GM12875 (cell line): Measurements from ENCODE around the gene AKT3.

ENCODE experiments used
- H3K4me3 ChIP-seq: one replicate; pipeline ENCODE4 v1.5.1; 2011; ENCODE audit warnings: low read depth, low read length, control low read depth
- TF ChIP-seq, protein P1 (sequence below): IDR thresholded peaks from 2 replicates; pipeline ENCODE4 v1.5.1; 2011; ENCODE audit warnings: low read depth, mild to moderate bottlenecking, control low read depth, inconsistent platforms, low read length, moderate library complexity, borderline replicate concordance; ENCODE audit not compliant: insufficient read depth

The AKT3 gene

DNA sequence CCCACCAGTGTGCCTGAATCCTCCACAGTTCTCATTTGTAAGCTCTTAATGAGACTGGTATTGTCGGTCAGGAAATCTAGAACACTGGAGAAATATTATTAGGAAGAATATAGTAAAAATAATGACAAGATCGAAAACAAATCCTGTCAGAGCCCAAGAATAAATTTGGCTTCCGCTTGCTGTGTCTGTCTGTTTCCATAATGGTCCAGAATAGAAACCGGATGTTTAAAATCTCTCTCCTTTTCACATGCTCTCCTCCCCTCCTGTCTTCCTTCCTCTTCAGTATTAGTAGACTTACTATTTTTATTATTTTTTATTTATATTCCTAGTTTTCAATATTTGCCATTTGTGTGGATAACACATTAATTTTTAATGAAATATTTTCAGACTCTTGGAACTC is 406.5 kb downstream of the AKT3 start:
- no peak overlapping the region for H3K4me3 ChIP-seq
- TF ChIP-seq, protein P1, sequence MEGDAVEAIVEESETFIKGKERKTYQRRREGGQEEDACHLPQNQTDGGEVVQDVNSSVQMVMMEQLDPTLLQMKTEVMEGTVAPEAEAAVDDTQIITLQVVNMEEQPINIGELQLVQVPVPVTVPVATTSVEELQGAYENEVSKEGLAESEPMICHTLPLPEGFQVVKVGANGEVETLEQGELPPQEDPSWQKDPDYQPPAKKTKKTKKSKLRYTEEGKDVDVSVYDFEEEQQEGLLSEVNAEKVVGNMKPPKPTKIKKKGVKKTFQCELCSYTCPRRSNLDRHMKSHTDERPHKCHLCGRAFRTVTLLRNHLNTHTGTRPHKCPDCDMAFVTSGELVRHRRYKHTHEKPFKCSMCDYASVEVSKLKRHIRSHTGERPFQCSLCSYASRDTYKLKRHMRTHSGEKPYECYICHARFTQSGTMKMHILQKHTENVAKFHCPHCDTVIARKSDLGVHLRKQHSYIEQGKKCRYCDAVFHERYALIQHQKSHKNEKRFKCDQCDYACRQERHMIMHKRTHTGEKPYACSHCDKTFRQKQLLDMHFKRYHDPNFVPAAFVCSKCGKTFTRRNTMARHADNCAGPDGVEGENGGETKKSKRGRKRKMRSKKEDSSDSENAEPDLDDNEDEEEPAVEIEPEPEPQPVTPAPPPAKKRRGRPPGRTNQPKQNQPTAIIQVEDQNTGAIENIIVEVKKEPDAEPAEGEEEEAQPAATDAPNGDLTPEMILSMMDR, result no peak

DNA sequence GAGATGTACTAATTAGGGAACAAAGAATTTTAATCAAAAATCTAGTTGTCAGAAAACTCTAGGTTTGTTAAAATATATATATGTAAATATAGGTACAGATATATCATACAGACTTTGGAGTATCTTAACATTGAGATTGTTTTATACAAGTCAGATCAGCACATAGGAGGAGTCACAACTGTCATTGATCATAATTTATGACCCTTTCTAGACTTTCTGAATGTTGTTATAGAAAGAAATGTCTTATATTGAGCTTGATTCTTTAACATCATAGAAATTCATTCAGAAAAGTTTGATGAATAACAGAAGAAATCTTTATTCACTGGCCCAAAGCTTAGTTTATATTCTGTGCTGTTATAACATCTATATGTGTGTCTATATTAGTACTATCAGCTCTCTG is 408.4 kb downstream of the AKT3 start:
- TF ChIP-seq, protein P1, result no peak

DNA sequence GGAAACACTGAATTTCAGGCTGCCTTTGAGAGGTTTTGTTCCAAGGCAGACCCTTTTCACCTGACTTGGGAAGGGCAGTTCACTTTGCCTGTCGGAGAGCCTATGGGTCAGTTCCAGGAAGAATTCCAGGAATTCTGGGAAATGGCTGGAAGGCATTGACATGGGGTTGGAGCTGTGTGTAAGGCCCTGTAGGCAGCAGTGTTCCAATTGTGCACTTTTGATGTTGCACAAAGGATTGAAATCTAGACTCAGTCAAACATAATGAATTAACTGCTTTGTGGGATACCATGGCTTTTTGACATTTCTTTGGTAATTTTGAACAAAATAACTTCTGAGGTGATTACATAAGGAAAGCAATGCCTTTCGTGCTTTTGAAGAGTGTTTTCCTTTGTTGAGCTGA is 409.6 kb downstream of the AKT3 start:
- TF ChIP-seq, protein P1, result no peak
- H3K4me3 ChIP-seq, result no peak overlapping the region

More for the DNA sequence above, 408.4 kb downstream of the AKT3 start:
- H3K4me3 ChIP-seq, result no peak overlapping the region

DNA sequence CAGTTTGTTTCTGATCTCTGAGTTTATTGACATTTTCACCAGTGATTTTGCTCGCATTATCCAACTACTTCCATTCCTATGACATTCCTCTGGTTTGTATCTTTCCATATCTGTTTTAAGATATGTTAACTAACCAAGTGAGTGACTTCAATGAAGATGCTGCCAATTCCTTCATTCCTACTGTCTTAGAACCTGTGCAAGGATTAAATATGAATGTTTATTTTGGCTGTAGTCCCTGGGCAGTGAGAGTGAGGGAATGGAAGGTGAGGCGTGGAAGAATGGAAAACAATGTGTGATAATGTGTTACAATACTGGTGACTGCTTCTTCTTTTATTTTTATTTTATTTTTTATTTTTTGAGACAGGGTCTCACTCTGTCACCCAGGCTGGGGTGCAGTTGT is 411.2 kb downstream of the AKT3 start:
- no peak overlapping the region for H3K4me3 ChIP-seq
- TF ChIP-seq, protein P1, result no peak
